GM19025 (cell line): ENCODE data around the gene GMCL2.

Experiments used
- ATAC-seq: cut with Tn5 transposase; IDR thresholded peaks from one replicate; pipeline ENCODE4 v1.9.1; 2021; ENCODE audit warnings: mild to moderate bottlenecking, low read depth, moderate library complexity; ENCODE audit not compliant: unreplicated experiment

Gene GMCL2

DNA sequence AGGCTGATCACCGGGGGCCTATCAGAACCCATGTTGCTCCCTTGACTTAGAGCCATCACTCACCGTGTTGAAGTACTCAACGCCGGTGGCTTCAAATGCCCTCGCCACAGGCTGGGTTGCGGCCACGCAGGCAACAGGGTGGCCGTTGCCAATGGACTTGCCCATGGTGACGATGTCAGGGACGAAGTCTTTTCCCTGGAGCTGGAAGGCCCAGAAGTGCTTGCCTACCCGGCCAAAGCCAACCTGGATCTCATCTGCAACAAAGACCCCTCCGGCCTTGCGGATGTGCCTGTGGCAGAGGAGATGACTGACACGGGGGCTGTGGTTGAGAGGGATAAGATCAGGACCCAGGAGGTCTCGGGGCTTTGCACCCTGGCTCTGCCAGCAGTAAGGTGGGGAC lies 35.1 kb upstream of the GMCL2 start:
- no peak for ATAC-seq

DNA sequence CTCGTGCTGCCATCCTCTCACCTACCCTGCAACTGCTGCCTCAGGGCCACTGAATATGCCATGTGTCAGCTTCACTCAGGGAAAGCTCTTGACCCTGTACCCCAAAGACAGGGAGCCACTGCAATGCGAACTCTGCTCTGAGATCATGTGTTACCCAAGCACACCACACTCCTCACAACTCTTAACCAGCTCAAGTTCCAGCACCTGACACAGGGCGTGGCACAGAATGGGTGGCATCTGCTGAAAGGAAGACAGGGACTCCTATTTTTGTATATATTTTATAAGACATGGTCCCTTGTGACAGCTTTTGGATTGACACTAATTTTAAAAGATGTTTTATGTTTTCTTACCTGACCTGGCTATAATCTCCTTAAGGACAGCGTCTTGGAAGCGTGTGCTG lies 34.7 kb upstream of the GMCL2 start:
- no peak for ATAC-seq

DNA sequence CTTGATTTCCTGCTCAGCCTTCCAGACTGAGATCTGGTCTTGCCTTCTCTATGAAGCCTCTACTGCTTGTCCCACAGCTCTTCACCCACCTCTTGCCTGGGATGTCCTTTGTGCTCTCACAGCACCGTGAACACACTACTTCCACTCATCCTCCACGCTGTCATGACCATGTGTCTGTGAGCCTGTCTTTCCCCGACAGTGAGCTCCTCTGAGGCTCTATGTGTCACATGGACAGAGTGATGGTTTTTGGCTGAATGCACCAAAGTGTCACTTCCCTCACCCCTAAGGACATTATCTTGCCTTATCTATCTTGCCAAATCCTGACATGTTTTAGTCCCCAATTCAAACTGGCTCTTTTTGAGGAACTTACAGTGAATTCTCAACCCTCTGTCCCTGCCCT lies 34.1 kb upstream of the GMCL2 start:
- no peak for ATAC-seq

DNA sequence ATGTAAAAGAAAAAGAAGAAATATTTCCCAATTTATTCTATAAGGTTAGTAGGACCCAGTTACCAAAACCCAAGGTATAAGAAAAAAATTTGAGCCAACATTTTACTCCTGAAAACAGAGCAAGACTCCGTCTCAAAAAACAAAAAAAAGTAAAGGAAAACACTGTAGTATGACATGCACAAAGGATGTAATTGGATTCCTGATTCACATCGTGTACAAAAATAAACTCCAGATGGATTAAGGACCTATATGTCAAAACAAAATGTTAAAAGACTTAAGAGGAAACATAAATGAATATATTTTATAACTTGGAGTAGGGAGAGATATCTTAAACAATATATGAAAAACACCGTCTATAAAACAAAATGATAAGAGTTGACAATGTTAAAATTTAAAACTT lies 31.7 kb upstream of the GMCL2 start:
- ATAC-seq, result no peak

DNA sequence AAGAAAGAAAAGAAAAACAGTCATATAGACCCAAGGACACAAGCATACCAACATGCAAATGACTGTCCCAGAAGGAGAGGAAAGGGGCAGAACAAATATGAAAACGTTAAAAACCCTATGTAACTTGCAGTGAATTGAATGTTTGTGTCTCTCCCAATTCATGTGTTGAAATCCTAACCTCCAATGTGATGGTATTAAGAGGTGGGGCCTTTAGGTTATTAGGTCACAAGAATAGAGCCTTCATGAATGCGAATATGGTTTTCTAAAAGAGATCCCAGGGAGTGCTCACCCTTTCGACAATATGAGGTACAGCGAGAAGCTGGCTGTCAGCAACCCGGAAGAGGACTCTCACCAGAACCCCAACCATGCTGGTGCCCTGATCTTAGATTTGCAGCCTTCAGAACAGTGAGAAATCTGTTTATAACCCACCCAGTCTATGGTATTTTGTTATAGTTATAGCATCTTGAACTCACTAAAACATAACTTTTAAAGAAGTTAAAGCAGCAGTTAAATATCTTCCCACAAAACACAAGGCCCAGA lies 31.1 kb upstream of the GMCL2 start:
- ATAC-seq, result no peak

DNA sequence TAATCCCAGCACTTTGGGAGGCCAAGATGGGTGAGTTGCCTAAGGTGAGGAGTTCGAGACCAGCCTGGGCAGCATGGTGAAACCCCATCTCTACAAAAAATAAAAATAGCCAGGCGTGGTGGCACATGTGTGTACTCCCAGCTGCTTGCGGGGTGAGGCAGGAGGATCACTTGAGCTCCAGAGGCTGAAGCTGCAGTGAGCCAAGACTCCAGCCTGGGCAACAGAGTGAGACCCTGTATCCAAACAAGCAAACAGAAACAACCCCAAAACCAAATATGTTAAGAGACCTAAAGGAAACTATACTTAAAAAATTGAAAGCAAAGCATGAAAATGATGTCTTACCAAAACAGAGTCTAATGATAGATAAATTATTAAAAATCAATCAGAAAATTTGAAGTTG lies 29.6 kb upstream of the GMCL2 start:
- no peak for ATAC-seq

DNA sequence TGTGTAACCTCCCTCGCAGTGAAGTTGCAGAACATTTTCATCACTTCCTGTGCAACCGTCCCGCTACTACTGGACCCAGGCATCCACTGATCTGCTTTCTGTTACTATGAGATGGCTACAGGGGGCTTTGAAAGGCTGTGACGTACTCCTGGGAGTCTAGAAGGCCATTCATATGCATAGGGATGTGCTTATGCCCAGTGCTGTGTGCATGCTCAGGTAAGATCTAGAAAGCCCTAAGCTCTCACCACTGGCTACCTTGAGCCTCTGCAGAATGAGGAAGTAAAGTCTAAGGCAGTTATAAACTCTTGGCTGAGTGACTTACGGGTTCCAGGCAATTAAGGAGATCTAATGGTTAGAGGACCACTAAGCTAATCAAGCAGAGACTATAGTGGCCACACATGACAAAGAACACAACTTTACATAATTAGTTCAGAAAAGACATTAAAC lies 28.9 kb upstream of the GMCL2 start:
- no peak for ATAC-seq

DNA sequence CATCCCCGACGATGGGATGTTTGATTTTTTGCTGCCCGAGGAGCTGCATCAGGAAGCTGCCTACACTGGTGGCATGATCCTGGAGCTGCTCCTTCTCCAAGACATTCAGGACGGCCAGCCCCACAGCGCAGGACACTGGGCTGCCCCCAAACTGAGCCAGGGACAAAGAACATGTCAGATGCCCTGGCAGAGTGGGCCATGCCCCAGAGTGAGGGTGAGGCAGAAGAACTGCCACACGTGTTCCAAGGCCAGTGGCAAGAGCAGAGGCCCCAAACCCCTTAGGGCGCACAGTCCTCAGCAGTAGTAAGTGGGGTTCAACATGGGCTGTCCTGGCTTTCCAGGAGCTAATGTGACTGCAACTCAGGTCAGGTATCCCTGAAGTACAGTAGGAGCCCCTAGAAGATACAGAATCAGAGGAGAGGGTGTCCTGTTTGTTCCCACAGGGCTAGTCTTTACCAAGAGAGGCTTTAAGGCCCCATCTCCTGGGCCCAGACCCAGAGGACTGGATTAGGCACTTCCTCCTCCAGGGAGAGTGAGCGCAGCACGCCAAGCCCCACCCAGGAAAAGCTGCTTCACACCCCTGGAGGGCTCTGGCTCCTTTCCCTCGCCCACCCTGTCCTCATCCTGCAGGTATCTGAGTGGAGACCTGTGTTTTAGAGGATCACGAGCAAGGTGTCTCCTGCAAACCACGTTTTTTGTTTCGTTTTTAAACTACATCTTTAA lies 28.3 kb upstream of the GMCL2 start:
- ATAC-seq, result no peak

DNA sequence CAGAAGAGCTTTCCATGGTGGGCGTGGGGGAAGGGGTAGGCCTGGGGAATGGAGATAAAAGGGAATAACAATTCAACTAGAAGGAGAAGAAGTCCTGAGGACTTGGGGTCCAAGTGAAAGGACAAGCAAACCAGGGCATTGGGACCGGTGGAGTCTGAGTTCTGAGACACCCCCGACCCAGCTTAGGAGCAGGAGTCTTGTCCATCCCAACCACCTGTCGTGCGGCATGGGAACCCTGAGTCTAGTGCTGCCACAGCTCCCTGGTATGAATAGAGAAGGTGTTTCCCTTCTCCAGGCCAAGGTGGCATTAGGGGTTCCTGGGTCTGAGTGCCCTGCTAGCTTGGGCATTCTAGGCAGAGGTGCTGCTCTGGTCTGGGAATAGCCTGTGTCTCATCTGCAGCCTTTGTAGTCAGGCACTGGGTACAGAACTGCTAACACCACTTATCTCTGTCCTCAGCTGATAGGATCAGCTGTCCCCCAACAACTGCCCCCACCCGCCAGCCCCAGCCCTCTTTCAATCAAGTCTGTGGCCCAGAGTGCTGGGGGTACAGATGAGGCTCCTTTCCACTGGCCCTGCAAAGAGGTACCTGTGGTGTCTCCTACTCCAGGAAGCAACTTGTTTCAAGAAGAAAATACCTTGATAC lies 27.1 kb upstream of the GMCL2 start:
- ATAC-seq, result no peak

DNA sequence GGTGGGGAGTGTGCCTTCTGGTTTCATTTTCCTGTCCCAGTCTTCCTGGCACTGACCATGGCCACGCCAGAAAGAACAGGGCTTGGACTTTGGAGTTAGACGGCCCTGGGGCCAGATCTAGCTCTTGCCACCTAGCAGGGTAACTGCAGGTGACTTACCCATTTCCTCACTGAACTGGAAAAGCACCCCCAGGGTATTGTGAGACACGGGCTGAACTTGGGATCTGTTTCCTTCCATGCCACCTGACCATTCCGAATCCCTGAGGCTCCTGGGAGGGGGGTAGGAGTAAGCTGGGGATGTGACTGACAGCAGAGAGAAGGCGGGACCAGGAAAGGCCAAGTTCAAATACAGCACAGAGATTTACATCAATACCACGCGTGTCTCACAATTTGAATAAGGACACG lies 26.6 kb upstream of the GMCL2 start:
- ATAC-seq, result no peak

DNA sequence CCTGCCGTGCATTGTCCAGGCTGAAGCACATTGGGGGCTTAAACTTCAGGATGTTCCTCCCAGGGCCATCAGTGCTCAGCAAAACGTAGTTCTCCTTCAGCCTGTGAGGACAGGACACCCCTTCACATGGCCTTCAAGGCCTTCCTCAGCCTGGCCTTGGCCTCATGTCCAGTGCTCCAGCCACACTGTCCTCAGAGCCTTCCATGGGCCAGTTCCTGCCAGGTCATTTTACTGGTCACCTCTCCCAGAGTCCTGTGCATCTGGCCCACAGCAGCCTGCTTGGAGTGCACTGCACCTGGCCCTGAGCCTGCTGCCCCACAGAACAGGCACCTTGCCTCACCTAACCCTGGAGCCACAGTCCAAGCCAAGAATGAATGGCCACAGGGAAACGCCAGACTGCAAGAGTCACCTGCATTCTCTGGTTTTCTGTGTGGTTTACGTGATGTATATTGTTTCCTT lies 25.9 kb upstream of the GMCL2 start:
- no peak for ATAC-seq

DNA sequence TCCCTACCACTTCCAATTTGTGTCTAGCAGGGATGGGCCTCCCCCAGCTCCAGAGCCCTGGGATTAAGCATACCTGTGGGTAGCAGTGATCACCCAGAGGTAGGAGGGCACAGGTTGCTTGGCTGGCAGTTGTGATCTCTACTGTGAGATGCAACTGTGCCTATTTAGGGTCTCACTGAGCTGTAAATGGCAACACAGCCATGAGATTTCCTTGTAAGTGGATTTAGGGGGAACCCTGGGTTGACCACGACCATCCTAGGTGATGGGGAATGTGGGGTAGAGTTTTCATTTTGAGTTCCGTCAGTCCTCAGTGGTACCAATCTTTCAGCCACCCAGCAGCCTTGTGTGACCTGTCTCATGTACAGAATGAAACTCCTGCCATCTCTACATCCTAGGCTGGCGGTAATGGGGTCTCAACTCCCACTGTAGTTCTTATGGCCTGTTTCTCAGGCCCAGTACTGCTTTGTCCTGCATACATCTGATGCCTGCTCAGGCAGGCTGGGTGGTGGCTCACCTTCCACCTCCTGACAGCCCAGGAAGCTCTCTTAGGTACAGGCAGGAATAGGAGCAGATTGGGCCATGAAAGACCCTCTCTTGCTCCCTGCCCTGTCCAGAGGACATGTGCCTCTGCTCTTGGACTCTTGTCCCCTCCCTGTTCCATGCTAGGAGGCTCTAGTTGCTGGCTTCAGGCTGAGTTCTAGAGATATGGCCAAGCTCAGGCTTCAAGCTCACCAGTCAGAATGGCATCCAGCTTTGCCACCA lies 25.3 kb upstream of the GMCL2 start:
- ATAC-seq, result no peak

DNA sequence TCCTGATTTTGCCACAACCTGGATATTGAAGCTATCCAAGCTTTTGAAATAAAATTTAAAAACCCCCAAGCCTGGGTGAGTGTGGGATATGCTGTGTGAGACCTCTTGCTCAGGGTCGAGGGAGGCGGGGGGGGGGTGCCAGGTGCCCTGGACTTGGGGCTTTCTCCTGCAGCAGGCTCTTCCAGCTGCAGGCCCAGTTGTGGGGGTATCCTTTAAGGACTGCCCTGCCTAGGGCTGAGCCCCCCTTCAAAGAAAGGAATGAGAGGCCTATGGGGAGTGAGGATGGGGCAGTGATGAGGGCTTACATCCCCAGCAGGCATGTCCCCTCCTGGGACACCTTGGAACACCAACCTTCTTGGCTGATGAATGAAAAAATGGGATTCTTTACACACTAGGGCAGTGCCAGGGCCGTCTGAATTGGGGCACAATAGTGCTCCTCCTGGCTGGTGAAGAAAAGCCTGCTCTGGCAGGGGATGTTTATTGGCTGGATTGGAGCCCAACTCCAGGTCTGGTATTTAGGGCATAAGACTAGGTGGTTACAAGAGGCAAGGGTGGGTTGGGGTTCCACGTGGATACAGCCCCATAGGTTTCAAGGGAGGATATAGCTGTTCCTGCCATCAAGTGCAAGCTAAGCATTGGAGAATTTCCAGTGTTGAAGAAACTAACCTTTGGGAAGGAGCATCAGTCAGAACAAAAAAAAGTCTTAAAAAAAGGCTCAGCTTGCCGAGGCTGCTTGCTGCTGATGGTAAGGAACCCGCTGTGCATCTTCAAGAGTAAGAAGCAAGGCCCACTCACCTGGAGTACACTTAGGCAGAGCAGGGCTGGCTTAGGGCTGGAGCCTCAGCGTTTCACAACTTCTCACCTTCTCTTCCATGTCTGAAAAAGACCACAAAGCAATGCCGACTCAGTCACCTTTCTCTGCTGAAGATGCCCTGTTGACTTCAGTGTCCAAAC lies 24.2 kb upstream of the GMCL2 start:
- no peak for ATAC-seq

DNA sequence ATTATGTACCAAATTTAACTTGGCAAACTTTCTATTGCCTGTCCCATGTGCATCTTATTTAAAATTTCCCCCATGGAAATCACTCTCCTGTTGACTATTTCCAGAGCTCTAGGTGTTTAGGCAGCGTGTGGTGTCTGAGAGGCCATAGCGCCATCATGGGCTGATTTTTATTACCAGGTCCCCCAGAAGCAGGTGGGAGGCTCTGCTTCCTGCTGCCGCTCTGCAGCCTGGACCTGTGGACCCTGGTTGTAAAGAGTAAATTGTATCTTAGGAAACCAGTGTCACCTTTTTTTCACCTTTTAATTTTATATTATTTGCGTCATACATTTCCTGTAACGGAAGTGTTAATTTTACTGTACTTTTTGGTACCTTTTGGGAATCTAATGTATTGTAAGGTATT lies 23.5 kb upstream of the GMCL2 start:
- ATAC-seq, result no peak

DNA sequence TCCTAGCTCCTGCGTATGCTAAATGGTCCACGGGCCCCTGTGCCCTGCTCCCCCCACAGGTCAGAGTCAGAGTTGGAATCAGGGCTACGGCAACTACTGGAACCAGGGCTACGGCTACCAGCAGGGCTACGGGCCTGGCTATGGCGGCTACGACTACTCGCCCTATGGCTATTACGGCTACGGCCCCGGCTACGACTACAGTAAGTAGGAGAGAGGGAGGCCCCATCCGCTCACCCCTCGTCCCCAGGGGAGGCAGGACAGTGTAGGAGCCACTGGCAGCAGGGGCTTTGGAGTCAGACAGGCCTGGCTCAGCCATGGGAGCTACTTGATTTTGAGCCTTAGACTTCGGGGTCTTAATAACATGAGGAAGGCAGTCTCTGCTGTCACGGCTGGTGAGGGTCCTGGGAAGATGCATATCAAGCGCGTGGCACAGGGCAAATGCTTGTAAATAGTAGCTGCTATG lies 22.9 kb upstream of the GMCL2 start:
- no peak for ATAC-seq

DNA sequence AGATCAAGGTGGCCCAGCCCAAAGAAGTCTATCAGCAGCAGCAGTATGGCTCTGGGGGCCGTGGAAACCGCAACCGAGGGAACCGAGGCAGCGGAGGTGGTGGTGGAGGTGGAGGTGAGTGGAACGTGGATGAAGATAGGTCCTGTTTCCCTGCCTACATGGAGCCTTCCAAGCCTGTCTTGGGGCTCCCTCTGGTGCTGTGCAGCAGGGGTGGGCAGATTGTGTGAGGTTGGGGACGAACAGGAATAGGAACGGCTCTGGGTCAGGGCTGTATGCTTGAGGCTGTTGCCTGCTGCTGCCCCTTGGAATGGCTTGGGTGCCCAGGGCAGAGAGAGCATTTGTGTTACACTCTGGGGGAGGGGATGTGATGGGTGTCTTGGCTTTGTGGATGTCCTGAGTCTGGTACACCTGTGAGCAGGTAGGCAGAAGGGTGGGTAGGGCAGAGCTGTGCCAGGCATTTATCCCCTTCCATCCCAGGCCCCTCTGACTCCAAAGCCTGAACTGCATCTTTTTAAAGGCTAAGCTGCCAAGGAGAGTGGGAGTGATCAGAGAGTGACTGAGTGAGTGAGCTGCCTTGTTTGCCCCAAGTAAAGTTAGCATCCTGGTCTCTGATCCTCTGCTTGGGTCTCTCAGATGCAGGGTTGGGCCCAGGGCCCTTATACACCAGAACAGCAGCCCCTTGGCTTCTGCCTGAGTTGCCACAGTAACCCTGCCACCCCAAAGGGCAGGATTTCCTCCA lies 22.3 kb upstream of the GMCL2 start:
- ATAC-seq, result no peak

DNA sequence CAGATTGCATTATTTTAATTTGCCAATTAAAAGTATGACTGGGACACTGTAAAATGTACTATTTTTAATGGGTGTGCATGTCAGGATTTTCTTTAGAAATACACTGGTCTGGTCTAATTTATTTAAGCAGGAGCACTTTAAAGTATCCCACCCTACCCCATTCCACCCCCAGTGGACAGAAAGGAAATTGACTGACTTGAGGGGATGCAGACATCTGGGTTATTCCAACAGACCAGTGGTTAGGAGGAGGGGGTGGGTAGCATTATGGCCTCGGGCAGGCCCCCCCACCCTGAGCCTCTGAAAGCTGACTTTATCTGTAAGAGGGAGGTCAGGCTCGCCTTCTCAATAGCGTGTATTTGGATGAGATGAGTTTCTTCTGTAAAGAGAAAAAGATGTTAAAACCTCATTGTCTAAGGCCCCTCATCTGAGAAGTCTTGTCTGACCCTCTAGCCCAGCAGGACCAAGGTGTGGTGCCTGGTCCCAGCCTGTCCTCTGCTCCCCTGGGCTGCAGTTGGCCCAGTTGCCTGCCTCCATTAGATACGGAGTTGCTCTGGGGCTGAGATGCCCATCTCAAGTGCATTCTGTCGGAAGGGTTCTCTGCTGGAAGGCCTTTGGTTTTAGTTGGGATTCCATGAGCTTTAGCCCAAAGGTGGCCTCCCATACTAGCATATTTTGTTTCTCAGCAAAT lies 21.5 kb upstream of the GMCL2 start:
- no peak for ATAC-seq

DNA sequence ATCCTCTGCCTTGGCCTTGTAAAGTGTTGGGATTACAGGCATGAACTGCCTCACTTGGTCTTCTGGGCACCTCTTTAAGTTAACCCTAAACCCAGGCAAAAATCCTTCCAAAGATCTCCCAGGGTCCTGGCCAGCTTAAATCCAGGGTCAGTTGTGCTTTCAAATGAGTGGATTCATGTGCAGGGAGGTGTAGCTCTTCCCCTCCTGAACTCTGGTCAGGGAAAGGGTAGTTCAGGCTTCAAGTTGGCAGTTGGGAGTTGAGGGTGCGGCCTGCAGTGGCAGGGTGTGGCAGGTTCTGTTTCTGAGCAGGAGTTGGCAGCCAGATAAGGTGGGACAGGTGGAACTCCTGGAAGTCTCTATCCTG lies 20.7 kb upstream of the GMCL2 start:
- ATAC-seq, result no peak
